ENCODE measurements around the gene GCH1. TPM values are rescaled to one million over a fixed set of nuclear protein-coding genes. Genes with fewer than 3 reads are reported as not detected.

The GCH1 gene
- total RNA-seq, 4 donors from 2014 or later: 9.5 to 24.1 (median 15.4) TPM

DNA sequence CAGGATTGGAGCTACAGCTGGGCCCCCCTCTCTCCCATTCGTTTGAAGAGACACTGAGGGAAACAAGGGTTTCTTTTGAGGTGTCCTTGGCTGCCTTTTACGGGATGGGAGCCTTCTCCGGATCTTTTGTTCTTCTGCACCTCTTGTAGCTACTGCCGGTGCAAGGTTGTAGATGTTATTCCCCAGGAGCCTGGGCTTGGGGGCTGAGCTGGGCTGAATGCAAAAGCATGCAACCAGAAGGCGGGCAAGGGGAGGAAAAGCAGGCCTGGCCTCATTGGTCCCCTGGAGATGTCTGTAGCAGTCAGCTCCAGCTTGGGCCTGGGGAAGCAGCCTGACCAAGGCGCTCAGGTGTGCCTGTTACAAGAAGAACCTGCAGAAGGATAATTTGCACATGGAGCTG, 110.3 kb downstream of the GCH1 start:
- no peak overlapping the region for H3K4me3 ChIP-seq (ENCODE audit: low read depth, poor library complexity, severe bottlenecking)
- DNase-seq (ENCODE audit: low spot score in 2 of 2): peak in 1 of 2 donors; percentile 52
- TF ChIP-seq POLR2A (IDR thresholded peaks at IDR 0.05): no peak
- no peak for TF ChIP-seq CTCF (IDR thresholded peaks at IDR 0.05)
- 80 to 85% methylated on average over 6 of the region's 6 CpGs for WGBS, 2 donors
- intact Hi-C loops (cut with DNase I; ENCODE audit: low total_unique reads): no loop called here

Small RNAs within 50 kb of the gene (microRNA-seq; reads per million reads assigned to microRNA genes)
- gene MIR4308 (ENCODE audit: borderline number of aligned reads in 1 of 2, borderline replicate concordance in 2 of 2): 0 reads per million in 2 donors

Other genes starting within 250 kb of the GCH1 start
- gene WDHD1, start 124.3 kb upstream of the GCH1 start, total RNA-seq: 1 to 10 TPM; 1.1 to 3.8 (median 2.3) TPM
- 1 to 10 TPM; 6.9 to 9.3 (median 7.5) TPM for gene SOCS4, start 124.4 kb upstream of the GCH1 start, total RNA-seq
- 10 to 100 TPM; 36.8 to 73.7 (median 54.0) TPM for gene MAPK1IP1L, start 148.8 kb upstream of the GCH1 start, total RNA-seq
- gene LGALS3, start 226.4 kb upstream of the GCH1 start, total RNA-seq: 100 to 1,000 TPM; 755 to 857 (median 826) TPM

Data from lower leg skin (tissue), 4 donors.